ENCODE measurements around the gene FAM180B.

DNA sequence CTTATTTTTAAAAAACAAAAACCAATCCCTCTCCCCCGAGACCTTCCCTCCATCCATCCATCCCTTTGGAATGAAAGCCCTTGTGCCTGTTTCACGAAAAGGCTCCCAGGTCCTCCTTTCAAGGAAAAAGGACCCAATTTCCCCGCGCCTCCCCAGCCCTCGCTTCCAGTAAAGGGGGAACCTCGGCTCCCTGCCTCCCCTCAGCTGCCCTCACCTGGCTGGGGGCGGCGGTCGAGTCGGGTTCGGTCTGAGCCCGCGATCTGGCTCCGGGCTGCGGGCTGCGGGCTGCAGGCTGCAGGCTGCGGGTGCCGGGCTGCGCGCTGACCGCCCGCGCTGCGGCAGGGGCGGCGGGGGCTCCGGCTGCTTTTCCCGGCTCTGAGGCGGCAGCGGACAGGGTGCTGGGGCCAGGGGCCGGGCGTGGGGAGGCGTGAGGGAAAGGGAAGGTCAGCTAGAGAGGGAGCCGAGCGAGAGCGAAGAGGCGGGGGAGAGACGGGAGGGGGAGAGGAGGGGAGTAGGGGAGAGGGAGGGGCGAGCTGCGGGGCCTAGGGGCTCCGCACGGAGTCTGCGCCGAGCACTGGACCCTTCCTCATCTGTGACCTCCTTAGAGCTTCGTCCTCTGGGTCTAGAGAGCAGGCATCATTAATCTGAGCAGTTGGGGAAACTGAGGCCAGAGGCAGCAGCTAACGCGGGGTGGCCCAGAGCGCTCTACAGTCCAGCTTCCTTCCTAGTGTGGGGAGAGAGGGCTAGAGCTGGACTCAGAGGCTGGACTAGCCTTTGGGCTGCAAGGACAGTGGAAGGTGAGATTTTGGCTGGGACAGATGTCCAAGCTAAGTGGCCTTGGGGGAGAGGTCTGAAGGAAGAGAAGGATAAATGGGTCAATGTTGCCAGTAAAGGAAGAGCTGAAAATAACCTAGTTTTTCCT lies 7.7 kb downstream of the FAM180B start, which contains the start of gene C1QTNF4:
- TF ChIP-seq ZNF274 (IDR thresholded peaks at IDR 0.05; ENCODE audit: low read depth, low read length) (no peak), SUZ12 (IDR thresholded peaks at IDR 0.05; ENCODE audit: extremely low read depth, insufficient read depth, insufficient read length) (no peak)

All from NT2/D1 (cell line).